ENCODE measurements around the gene CDCA8. TPM values are rescaled to one million over a fixed set of nuclear protein-coding genes. Genes with fewer than 3 reads are reported as not detected.

CDCA8 gene
- polyA plus RNA-seq, 1 experiment: 28.2 TPM

GRCh38 chr1:37746806-37747205, 54.5 kb downstream of the CDCA8 start:
- Histone ChIP-seq H3K36me3 (ENCODE audit: control insufficient read depth, insufficient read depth, low read length) (no peaks in the 10 kb centered on the region), H3K4me3 (ENCODE audit: low read depth, low read length) (no peak overlapping the region), H3K27me3 (ENCODE audit: control insufficient read depth, insufficient read depth, low read length) (peaks cover under 1% of the 10 kb centered on the region)
- ChIA-PET CTCF (no interaction called here), POLR2A (no interaction called here)
- DNase-seq (ENCODE audit: low read depth): no peak
- no peak for TF ChIP-seq CTCF (IDR thresholded peaks at IDR 0.05; ENCODE audit: insufficient read depth, low read depth, low read length)

- POLR2A ChIA-PET: no interaction called here
These were observed 56.2 kb downstream of the CDCA8 start for GRCh38 chr1:37748565-37748964.

GRCh38 chr1:37752213-37752582, 59.9 kb downstream of the CDCA8 start:
- ChIA-PET CTCF (no interaction called here), POLR2A (no interaction called here)
- H3K27me3 ChIP-seq (ENCODE audit: control insufficient read depth, insufficient read depth, low read length): peaks cover 27% of the 10 kb centered on the region
- H3K36me3 ChIP-seq (ENCODE audit: control insufficient read depth, insufficient read depth, low read length): no peaks in the 10 kb centered on the region
- no peak overlapping the region for H3K4me3 ChIP-seq (ENCODE audit: low read depth, low read length)
- TF ChIP-seq CTCF (IDR thresholded peaks at IDR 0.05; ENCODE audit: insufficient read depth, low read depth, low read length): no peak
- DNase-seq (ENCODE audit: low read depth): no peak

More at GRCh38 chr1:37748565-37748964, 56.2 kb downstream of the CDCA8 start:
- H3K27me3 ChIP-seq (ENCODE audit: control insufficient read depth, insufficient read depth, low read length): peaks cover 9% of the 10 kb centered on the region
- H3K4me3 ChIP-seq (ENCODE audit: low read depth, low read length): no peak overlapping the region
- DNase-seq (ENCODE audit: low read depth): no peak
- H3K36me3 ChIP-seq (ENCODE audit: control insufficient read depth, insufficient read depth, low read length): no peaks in the 10 kb centered on the region
- no peak for TF ChIP-seq CTCF (IDR thresholded peaks at IDR 0.05; ENCODE audit: insufficient read depth, low read depth, low read length)
- CTCF ChIA-PET: no interaction called here

- peaks cover 27% of the 10 kb centered on the region for H3K27me3 ChIP-seq (ENCODE audit: control insufficient read depth, insufficient read depth, low read length)
- DNase-seq (ENCODE audit: low read depth): no peak
- no peak for TF ChIP-seq CTCF (IDR thresholded peaks at IDR 0.05; ENCODE audit: insufficient read depth, low read depth, low read length)
- no peak overlapping the region for H3K4me3 ChIP-seq (ENCODE audit: low read depth, low read length)
- H3K36me3 ChIP-seq (ENCODE audit: control insufficient read depth, insufficient read depth, low read length): no peaks in the 10 kb centered on the region
- POLR2A ChIA-PET: no interaction called here
- CTCF ChIA-PET: no interaction called here
These were observed 60.5 kb downstream of the CDCA8 start for GRCh38 chr1:37752583-37753471.

- Histone ChIP-seq H3K4me3 (ENCODE audit: low read depth, low read length) (no peak overlapping the region), H3K27me3 (ENCODE audit: control insufficient read depth, insufficient read depth, low read length) (peaks cover 27% of the 10 kb centered on the region), H3K36me3 (ENCODE audit: control insufficient read depth, insufficient read depth, low read length) (no peaks in the 10 kb centered on the region)
- POLR2A ChIA-PET: no interaction called here
- CTCF ChIA-PET: no interaction called here
- TF ChIP-seq CTCF (IDR thresholded peaks at IDR 0.05; ENCODE audit: insufficient read depth, low read depth, low read length): no peak
- no peak for DNase-seq (ENCODE audit: low read depth)
These were observed 61.4 kb downstream of the CDCA8 start for GRCh38 chr1:37753473-37754321.

Data from BJ (cell line).